Lower leg skin (tissue), 3 donors: ENCODE results near the gene ZBTB16.

ENCODE experiments used
- CTCF ChIP-seq, 3 donors: fragments of 450-650 bp; IDR thresholded peaks; one replicate each; pipeline ENCODE4 v1.5.1; 2016; ENCODE audit warnings: antibody characterized with exemption in 3 of 3, mild to moderate bottlenecking in 3 of 3, moderate library complexity in 2 of 3
- POLR2A ChIP-seq, 2 donors: fragments of 450-650 bp; IDR thresholded peaks; one replicate each; pipeline ENCODE4 v1.6.1; 2016 to 2017; ENCODE audit warnings: antibody characterized with exemption in 2 of 2, mild to moderate bottlenecking in 1 of 2, moderate library complexity in 1 of 2

- TF ChIP-seq CTCF (IDR thresholded peaks at IDR 0.05) (no peak), POLR2A (IDR thresholded peaks at IDR 0.05) (no peak)
Measured at GRCh38 chr11:114120606-114121005, 61.1 kb downstream of the ZBTB16 start.
